Aorta (tissue), 5 donors: ENCODE results near the gene ESPNL. TPM values are rescaled to one million over a fixed set of nuclear protein-coding genes. Genes with fewer than 3 reads are reported as not detected.
A peak's percentile ranks its signal among the peaks of the same experiment; 100 is the strongest.

Source experiments
- ATAC-seq: fragments of 200-7000 bp; cut with Tn5 transposase; one replicate; pipeline ENCODE4 v1.9.1; 2022; ENCODE audit warnings: moderate library complexity; ENCODE audit not compliant: low FRiP score
- DNase-seq, 2 donors: peaks; one replicate each; pipeline ENCODE4 v3.0.0-alpha.2; 2020
- H3K27ac ChIP-seq, 2 donors: one replicate each; pipeline ENCODE4 v1.5.1; 2013; ENCODE audit warnings: low read length in 2 of 2, mild to moderate bottlenecking in 2 of 2, moderate library complexity in 2 of 2, control low read depth in 1 of 2, inconsistent platforms in 1 of 2, low read depth in 1 of 2
- H3K27me3 ChIP-seq, 2 donors: one replicate each; pipeline ENCODE4 v1.6.1; 2013; ENCODE audit warnings: control low read depth in 1 of 2, low read length in 1 of 2, mild to moderate bottlenecking in 1 of 2, moderate library complexity in 1 of 2; ENCODE audit not compliant: insufficient read depth in 2 of 2, control insufficient read depth in 1 of 2
- H3K36me3 ChIP-seq, 2 donors: one replicate each; pipeline ENCODE4 v1.6.1; 2013; ENCODE audit warnings: control low read depth in 1 of 2, low read length in 1 of 2, mild to moderate bottlenecking in 1 of 2; ENCODE audit not compliant: insufficient read depth in 2 of 2, control insufficient read depth in 1 of 2
- H3K4me1 ChIP-seq, 2 donors: one replicate each; pipeline ENCODE4 v1.6.1; 2013; ENCODE audit warnings: low read length in 2 of 2, control low read depth in 1 of 2, mild to moderate bottlenecking in 1 of 2, moderate library complexity in 1 of 2; ENCODE audit not compliant: insufficient read depth in 2 of 2, control insufficient read depth in 1 of 2
- H3K4me3 ChIP-seq, 2 donors: one replicate each; pipeline ENCODE4 v1.5.1; 2013; ENCODE audit warnings: low read length in 2 of 2, control low read depth in 1 of 2, mild to moderate bottlenecking in 1 of 2
- H3K9me3 ChIP-seq: one replicate; pipeline ENCODE4 v1.6.1; 2013; ENCODE audit warnings: mild to moderate bottlenecking, low read length; ENCODE audit not compliant: control insufficient read depth
- WGBS, 2 donors: extraction: QIAGEN DNeasy Blood & Tissue Kit; methylation state at CpG; one replicate each; pipeline ENCODE4 v1.1.7; 2013; 5-methylcytosine and 5-hydroxymethylcytosine counted together
- intact Hi-C, 2 donors: fragments of 100-400 bp; cut with DNase I; formaldehyde crosslinking; loops; one replicate each; pipeline versions ENCODE4 v1.14.2 to v1.15.0; 2022
- polyA plus RNA-seq, 2 donors: library from polyadenylated mRNA; stranded (reverse); fragments of 200-250 nt; gene quantifications; one replicate each; pipeline ENCODE4 v1.2.3, GENCODE V29; 2013
- total RNA-seq, 2 donors: library from RNA; stranded (reverse); fragmentation: NEBNext Ultra II Directional; extraction: Animal tissue kit (Norgen Biotek cat#: 25700); gene quantifications; one replicate each; pipeline ENCODE4 v1.2.1, GENCODE V29; 2021
- donor health status: healthy with polysubstance abuse.
- donor health status: Bipolar disorder and iron deficiency.
- donor health status: DM: no; HTN: no; CAD: no.
- donor health status: DM: no; HTN: no; CAD: no.
- donor health status: DM: yes; HTN: yes; CAD: no.

ESPNL gene
- total and polyA plus RNA-seq, 4 donors, result 0.20 TPM; not detected in 3

DNA sequence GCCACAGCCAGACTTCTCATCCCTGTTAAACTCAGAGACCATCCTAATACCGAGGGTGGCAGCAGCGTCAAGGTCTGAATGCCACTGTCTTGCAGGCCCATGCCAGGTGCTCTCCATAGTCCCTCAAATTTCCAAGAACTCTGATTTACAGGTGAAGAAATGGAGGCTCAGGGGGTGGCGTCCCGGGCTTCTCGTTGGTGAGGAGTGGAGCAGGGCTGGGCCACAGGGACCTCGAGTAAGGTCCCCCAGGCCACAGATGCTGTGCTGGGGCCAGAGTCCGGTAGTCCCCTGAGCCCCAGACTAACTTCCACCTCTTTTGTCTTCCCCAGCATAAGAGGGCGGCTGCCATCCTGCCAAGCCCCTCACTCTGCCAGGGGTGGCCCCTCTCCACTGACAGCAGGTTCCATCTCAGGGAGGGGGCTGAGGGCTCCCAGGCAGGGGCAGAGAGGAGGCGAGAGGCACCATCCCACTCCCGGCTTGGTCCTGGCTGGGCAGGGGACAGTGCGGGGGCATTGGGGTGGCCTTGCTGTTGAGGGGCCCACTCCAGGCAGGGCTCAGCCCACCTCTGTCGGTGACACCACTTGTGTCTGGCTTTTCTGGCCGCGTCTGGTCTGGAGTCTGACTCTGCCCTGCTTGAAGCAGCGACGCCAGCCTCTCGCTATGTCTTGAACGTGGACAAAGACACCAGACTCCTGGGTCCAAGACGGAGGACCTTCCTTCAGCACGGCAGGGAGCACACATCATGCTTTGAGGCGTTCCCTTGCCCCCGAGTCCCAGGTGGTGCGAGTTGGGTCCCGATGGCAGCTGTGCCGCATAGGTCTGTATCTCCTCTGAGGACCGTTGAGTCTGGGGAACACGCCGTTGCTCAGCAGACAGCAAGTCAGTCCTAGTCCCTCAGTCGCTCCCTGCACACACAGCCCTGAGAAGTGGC, 22.4 kb downstream of the ESPNL start:
- H3K4me3 ChIP-seq, result no peak overlapping the region
- H3K36me3 ChIP-seq, result no peaks in the 10 kb centered on the region
- 92% methylated on average over 29 of the region's 29 CpGs for WGBS, 2 donors
- DNase-seq (peak in 1 of 2 donors; percentile 67), ATAC-seq (no peak)
- H3K9me3 ChIP-seq, result no peaks in the 10 kb centered on the region
- H3K27ac ChIP-seq, result no peak overlapping the region
- no peaks in the 10 kb centered on the region for H3K4me1 ChIP-seq
- intact Hi-C loops, result no loop called here
- no peaks in the 10 kb centered on the region for H3K27me3 ChIP-seq

DNA sequence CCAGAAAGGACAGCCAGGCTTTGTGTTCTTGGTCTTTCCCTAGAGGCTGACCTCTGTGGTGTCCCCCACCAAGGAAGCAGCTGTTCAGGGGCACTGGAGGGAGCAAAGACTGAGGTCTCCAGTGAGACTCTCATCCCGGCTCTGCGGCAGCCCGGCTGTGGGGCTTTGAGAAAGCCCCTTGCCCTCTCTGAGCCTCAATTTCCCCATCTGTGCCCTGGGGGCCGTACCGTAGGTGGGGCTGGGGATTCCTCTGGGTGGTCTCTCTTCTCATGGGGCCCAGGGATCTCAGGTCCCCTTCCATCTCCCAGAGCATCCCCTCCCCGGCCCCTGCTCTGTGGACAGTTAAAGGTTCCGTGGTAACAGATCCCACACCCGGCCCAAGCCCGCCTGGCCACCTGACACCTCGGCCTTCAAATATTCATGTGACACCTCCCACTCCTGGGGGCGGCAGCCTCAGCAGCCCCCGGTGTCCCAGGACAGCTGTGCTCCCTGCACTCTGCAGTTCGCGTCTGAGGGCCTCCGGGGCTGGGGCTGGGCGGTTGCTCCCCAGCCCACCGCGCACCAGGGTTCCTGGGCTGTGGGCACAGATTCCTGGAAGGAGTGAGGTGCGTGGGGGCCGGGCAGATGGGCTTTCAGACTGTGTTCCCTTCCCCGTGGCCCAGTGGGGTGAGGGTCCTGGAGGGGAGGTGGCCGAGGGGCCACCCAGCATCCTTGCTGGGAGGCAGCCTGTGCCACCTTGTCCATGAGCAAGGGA, 23.3 kb downstream of the ESPNL start:
- intact Hi-C loops, result no loop called here
- WGBS, 2 donors, result 86 to 89% methylated on average over 22 of the region's 22 CpGs
- Histone ChIP-seq H3K4me1 (no peaks in the 10 kb centered on the region), H3K9me3 (no peaks in the 10 kb centered on the region), H3K36me3 (no peaks in the 10 kb centered on the region), H3K27ac (no peak overlapping the region), H3K27me3 (no peaks in the 10 kb centered on the region), H3K4me3 (no peak overlapping the region)
- ATAC-seq, result no peak
- DNase-seq, result peak in 1 of 2 donors; percentile 68

DNA sequence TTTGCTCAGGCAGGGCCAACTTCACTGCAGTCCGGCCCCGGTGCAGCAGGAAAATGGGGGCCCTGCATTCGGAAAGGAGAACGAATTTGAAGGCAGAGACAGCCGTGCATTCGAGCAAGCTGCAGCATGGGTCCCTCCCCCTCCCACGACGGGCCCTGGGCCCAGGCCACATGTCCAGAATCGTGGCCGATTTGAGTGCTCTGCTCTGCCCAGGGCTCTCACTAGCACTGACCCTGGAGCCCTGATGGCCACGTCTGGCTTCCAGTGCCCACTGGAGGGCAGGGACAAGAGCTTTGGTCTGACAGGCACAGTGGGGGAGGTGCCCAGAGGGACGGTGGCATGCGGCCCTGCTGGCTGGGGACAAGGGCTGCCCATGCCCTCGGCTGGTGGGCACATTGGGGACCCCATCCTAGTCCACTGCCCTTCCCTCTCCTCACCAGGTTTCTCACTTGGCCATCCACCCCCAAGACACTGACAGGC, 23.9 kb downstream of the ESPNL start:
- 80 to 82% methylated on average over 14 of the region's 14 CpGs for WGBS, 2 donors
- H3K9me3 ChIP-seq, result no peaks in the 10 kb centered on the region
- no peaks in the 10 kb centered on the region for H3K27me3 ChIP-seq
- H3K36me3 ChIP-seq, result no peaks in the 10 kb centered on the region
- ATAC-seq (no peak), DNase-seq (peak in 1 of 2 donors; percentile 68)
- no peak overlapping the region for H3K27ac ChIP-seq
- intact Hi-C loops, result no loop called here
- no peak overlapping the region for H3K4me3 ChIP-seq
- H3K4me1 ChIP-seq, result no peaks in the 10 kb centered on the region

DNA sequence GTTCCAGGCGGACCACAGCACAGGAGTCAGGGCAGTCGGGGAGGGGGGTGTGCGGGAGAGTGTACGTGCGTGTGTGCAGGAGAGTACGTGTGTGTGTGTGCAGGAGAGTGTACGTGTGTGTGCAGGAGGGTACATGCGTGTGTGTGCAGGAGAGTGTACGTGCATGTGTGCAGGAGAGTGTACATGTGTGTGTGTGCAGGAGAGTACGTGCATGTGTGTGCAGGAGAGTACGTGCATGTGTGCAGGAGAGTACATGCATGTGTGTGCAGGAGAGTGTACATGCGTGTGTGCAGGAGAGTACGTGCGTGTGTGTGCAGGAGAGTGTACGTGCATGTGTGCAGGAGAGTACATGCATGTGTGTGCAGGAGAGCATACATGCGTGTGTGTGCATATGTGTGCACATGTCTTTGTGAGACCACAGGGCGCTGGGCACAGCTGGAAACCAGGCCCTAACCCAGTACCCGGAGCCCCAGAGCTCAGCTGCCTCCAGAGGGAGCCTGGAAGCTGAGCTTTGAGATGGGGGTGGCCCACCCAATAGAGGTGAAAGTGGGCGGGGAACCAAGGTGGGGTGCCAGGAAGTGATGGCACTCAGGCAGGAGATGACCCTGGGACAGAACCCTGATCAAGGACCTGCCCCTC, 24.5 kb downstream of the ESPNL start:
- H3K9me3 ChIP-seq, result no peaks in the 10 kb centered on the region
- intact Hi-C loops, result no loop called here
- H3K4me3 ChIP-seq, result no peak overlapping the region
- no peaks in the 10 kb centered on the region for H3K27me3 ChIP-seq
- H3K4me1 ChIP-seq, result no peaks in the 10 kb centered on the region
- WGBS, 2 donors, result 90 to 96% methylated on average over 18 to 19 of the region's 19 CpGs
- ATAC-seq (no peak), DNase-seq (peak in 1 of 2 donors; percentile 67)
- no peaks in the 10 kb centered on the region for H3K36me3 ChIP-seq
- H3K27ac ChIP-seq, result no peak overlapping the region

DNA sequence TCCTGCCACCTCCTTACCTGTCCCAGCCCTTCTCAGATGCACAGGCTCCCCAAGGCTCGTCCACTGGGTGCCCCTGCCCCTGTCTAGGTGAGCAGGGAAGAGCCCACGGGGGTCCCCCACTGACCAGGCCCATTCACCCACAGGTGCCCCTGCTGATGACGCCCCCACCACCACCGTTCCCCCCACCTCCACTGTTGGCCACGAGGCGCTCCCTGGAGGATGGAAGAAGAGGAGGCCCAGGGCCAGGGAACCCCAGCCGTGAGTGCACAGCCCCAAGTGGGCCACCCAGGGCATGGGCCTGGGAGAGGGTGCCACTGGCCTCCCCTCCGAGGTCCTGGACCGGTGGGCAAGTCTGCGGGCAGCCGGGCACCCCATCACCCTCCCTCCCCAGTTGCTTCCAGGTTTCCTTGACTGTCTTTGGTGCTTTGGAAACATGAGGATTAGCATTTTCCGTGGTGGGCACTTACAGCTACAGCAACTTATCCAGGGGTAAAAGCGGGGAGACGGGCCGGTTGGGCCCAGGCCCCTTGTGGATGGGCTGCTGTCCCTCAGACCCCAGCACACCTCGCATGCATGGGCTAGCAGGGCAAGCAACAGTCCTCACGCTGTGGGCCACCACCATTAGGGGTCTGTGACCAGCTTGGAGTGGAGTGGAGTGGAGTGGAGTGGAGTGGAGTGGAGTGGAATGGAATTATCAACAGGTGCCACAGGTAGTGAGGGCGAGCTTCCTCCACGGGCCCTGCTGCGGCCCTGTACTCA, 25.2 kb downstream of the ESPNL start:
- Histone ChIP-seq H3K36me3 (no peaks in the 10 kb centered on the region), H3K27me3 (no peaks in the 10 kb centered on the region), H3K9me3 (no peaks in the 10 kb centered on the region), H3K4me1 (no peaks in the 10 kb centered on the region), H3K27ac (no peak overlapping the region), H3K4me3 (no peak overlapping the region)
- ATAC-seq (no peak), DNase-seq (peak in 1 of 2 donors; percentile 59)
- WGBS, 2 donors, result 93 to 94% methylated on average over 19 to 20 of the region's 20 CpGs
- intact Hi-C loops, result no loop called here

DNA sequence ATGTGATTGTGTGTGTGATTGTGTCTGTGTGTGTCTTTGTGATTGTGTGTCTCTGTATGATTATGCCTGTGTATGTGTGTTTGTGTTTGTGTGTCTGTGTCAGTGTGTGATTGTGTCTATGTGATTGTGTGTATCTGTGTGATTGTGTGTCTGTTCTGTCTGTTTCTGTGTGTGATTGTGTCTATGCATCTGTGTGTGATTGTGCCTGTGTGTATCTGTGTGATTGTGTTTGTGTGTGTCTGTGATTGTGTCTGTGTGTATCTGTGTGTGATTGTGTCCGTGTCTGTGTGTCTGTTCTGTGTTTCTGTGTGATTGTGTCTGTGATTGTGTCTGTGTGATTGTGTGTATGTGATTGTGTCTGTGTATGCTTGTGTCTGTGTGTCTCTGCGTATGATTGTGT, 26.2 kb downstream of the ESPNL start:
- DNase-seq, result no peak
- Histone ChIP-seq H3K27ac (no peak overlapping the region), H3K9me3 (no peaks in the 10 kb centered on the region), H3K4me3 (no peak overlapping the region), H3K36me3 (no peaks in the 10 kb centered on the region), H3K27me3 (no peaks in the 10 kb centered on the region), H3K4me1 (no peaks in the 10 kb centered on the region)
- ATAC-seq, result no peak
- intact Hi-C loops, result no loop called here
- WGBS, 2 donors, result 90 to 98% methylated on average over 2 of the region's 2 CpGs

DNA sequence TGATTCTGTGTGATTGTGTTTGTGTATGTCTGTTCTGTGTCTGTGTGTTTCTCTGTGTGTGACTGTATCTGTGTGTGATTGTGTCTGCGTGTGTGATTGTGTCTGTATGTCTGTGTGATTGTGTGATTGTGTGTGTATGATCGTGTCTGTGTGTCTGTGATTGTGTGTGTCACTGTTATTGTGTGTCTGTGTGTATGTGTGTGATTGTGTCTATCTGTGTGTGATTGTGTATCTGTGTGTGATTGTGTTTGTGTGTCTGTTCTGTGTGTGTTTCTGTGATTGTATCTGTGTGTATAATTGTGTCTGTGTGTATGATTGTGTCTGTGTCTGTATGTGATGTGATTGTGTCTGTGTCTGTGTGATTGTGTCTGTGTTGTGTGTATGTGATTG, 26.6 kb downstream of the ESPNL start:
- Histone ChIP-seq H3K4me1 (no peaks in the 10 kb centered on the region), H3K36me3 (no peaks in the 10 kb centered on the region), H3K4me3 (no peak overlapping the region), H3K27ac (no peak overlapping the region), H3K9me3 (no peaks in the 10 kb centered on the region), H3K27me3 (no peaks in the 10 kb centered on the region)
- WGBS, 2 donors, result 85 to 88% methylated on average over 2 of the region's 2 CpGs
- DNase-seq, result no peak
- ATAC-seq, result no peak
- intact Hi-C loops, result no loop called here
